Adipocyte (in vitro differentiated cells): ENCODE data around the gene CA12.

Experiments used
- DNase-seq: peaks from one replicate; pipeline ENCODE4 v3.0.0-alpha.2; 2015; ENCODE audit warnings: low read depth
- H3K27me3 ChIP-seq: replicated peaks from 2 replicates; pipeline ENCODE4 v1.7.0; 2013; ENCODE audit warnings: mild to moderate bottlenecking, low read length, moderate library complexity; ENCODE audit not compliant: control insufficient read depth, insufficient read depth
- H3K36me3 ChIP-seq: 2 replicates; pipeline ENCODE4 v1.7.0; 2013; ENCODE audit warnings: low read length, mild to moderate bottlenecking, moderate library complexity; ENCODE audit not compliant: control insufficient read depth, insufficient read depth, severe bottlenecking
- H3K4me1 ChIP-seq: 2 replicates; pipeline ENCODE4 v1.7.0; 2013; ENCODE audit warnings: mild to moderate bottlenecking, low read length, moderate library complexity; ENCODE audit not compliant: control insufficient read depth, insufficient read depth
- H3K4me3 ChIP-seq: 2 replicates; pipeline ENCODE4 v1.7.0; 2013; ENCODE audit warnings: mild to moderate bottlenecking, low read length, moderate library complexity
- H3K9ac ChIP-seq: 2 replicates; pipeline ENCODE4 v1.7.0; 2013; ENCODE audit warnings: mild to moderate bottlenecking, low read length, moderate library complexity
- H3K9me3 ChIP-seq: 2 replicates; pipeline ENCODE4 v1.7.0; 2013; ENCODE audit warnings: mild to moderate bottlenecking, low read length, moderate library complexity; ENCODE audit not compliant: control insufficient read depth

CA12 gene

GRCh38 chr15:63276342-63277037, 105.2 kb downstream of the CA12 start:
- no peaks in the 10 kb centered on the region for H3K9me3 ChIP-seq
- peaks cover 13% of the 10 kb centered on the region for H3K36me3 ChIP-seq
- peaks cover 16% of the 10 kb centered on the region for H3K4me1 ChIP-seq
- no peak for DNase-seq
- H3K27me3 ChIP-seq: no peaks in the 10 kb centered on the region
- H3K9ac ChIP-seq: peak overlapping the region; percentile 94
- H3K4me3 ChIP-seq: peak overlapping the region; percentile 87

DNA sequence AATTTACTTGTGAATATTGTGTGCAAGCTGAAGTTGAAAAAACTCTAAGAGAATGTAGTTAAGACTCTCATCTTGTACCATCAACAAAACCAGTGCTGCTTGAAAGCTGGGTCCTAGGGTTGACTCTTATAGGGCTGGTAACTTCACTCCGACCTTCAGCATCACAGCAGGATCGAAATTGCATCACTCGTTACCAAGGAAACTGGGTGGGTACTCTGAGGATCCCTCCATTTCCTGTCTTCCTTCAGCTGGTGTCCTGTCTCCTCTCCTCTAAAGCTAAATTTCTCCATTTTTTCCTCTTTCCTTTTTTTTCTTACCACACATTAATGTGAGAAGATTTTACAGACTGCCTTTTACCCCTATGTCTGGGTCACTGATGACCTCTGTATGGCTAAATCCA, 107.2 kb downstream of the CA12 start:
- no peaks in the 10 kb centered on the region for H3K36me3 ChIP-seq
- no peak for DNase-seq
- H3K9me3 ChIP-seq: no peaks in the 10 kb centered on the region
- H3K4me1 ChIP-seq: peaks cover 16% of the 10 kb centered on the region
- no peaks in the 10 kb centered on the region for H3K27me3 ChIP-seq
- H3K9ac ChIP-seq: no peak overlapping the region
- no peak overlapping the region for H3K4me3 ChIP-seq
